Transverse colon (tissue), 4 donors: Measurements from ENCODE around the gene TBX6. TPM values are rescaled to one million over a fixed set of nuclear protein-coding genes. Genes with fewer than 3 reads are reported as not detected.

ENCODE experiments used
- DNase-seq: peaks from one replicate; pipeline ENCODE4 v3.0.0-alpha.2; 2019
- H3K27ac ChIP-seq, 4 donors: fragments of 200-600 bp; sonication (generic); 2 replicates each; pipeline ENCODE4 v1.5.1; 2016 to 2018; ENCODE audit warnings: inconsistent platforms in 4 of 4
- H3K27me3 ChIP-seq: fragments of 200-600 bp; sonication (generic); 2 replicates; pipeline ENCODE4 v1.5.1; 2017; ENCODE audit warnings: inconsistent platforms
- H3K36me3 ChIP-seq, 4 donors: fragments of 200-600 bp; sonication (generic); 2 replicates each; pipeline ENCODE4 v1.5.1; 2017 to 2019; ENCODE audit warnings: inconsistent platforms in 4 of 4
- H3K4me1 ChIP-seq, 4 donors: fragments of 200-600 bp; sonication (generic); 2 replicates each; pipeline ENCODE4 v1.5.1; 2017 to 2020; ENCODE audit warnings: inconsistent platforms in 4 of 4
- H3K4me3 ChIP-seq, 4 donors: fragments of 200-600 bp; sonication (generic); 1 replicate in 1 of 4; 2 replicates in 3 of 4; pipeline versions ENCODE4 v1.5.1 to v1.6.1; 2017 to 2019; ENCODE audit warnings: inconsistent platforms in 4 of 4
- H3K9me3 ChIP-seq, 2 donors: fragments of 200-600 bp; sonication (generic); 2 replicates each; pipeline ENCODE4 v1.5.1; 2017 to 2019; ENCODE audit warnings: inconsistent platforms in 2 of 2
- CTCF ChIP-seq, 5 experiments: fragments of 200-600 bp in 3 of 5; fragments of 450-650 bp in 2 of 5; sonication (generic) in 3 of 5; IDR thresholded peaks; 1 replicate in 2 of 5; 2 replicates in 3 of 5; pipeline ENCODE4 v1.5.1; 2016 to 2017; ENCODE audit warnings: antibody characterized with exemption in 5 of 5, inconsistent platforms in 3 of 5, mild to moderate bottlenecking in 2 of 5, moderate library complexity in 1 of 5
- EP300 ChIP-seq: sonication (generic); formaldehyde crosslinking; IDR thresholded peaks from one replicate; pipeline ENCODE4 v1.6.1; 2017; ENCODE audit warnings: antibody characterized with exemption, low read depth
- POLR2A ChIP-seq: fragments of 450-650 bp; IDR thresholded peaks from one replicate; pipeline ENCODE4 v1.6.1; 2016; ENCODE audit warnings: antibody characterized with exemption, mild to moderate bottlenecking, moderate library complexity
- POLR2AphosphoS5 ChIP-seq, 3 donors: sonication (generic); formaldehyde crosslinking; IDR thresholded peaks; one replicate each; pipeline ENCODE4 v1.6.1; 2016; ENCODE audit warnings: antibody characterized with exemption in 3 of 3
- WGBS, 2 donors: methylation state at CpG; one replicate each; pipeline ENCODE4 v1.1.5; 2018; ENCODE audit warnings: low coverage in 1 of 2; 5-methylcytosine and 5-hydroxymethylcytosine counted together
- in situ Hi-C, 4 donors: fragments of 200-750 bp; cut with MboI; loops; one replicate each; pipeline versions ENCODE4 v1.15.0 to v1.15.1; 2017; ENCODE audit warnings: low sequenced_read_pairs in 3 of 4, low pct_ligation_motif_present in 1 of 4, low pct_unique_long_range_greater_than_20kb in 1 of 4
- intact Hi-C: fragments of 100-400 bp; cut with DNase I; formaldehyde crosslinking; loops from one replicate; pipeline ENCODE4 v1.15.1; 2023; ENCODE audit warnings: low total_unique reads
- total RNA-seq, 4 donors: library from RNA; depleted of rRNA; stranded (reverse); fragments of >200 nt; gene quantifications; one replicate each; pipeline ENCODE4 v1.1.0, GENCODE V29; 2016

Gene TBX6
- total RNA-seq, 4 donors from 2014 or later, result 0.82 to 2.2 TPM; not detected in 2

- TF ChIP-seq POLR2A (no peak), CTCF (IDR thresholded peaks at IDR 0.05) (no peak), POLR2AphosphoS5 (IDR thresholded peaks at IDR 0.05) (no peak), EP300 (no peak)
- Histone ChIP-seq H3K4me3 (no peak overlapping the region), H3K4me1 (peaks cover 28 to 61% (median 39%) of the 10 kb centered on the region in 4 donors), H3K27ac (peak overlapping the region; percentile 81 to 98 (median 88)), H3K27me3 (no peaks in the 10 kb centered on the region), H3K36me3 (peaks cover 0 to 28% (median 14%) of the 10 kb centered on the region in 4 donors), H3K9me3 (no peaks in the 10 kb centered on the region)
- intact Hi-C loops, result loop anchor here (10.0 kb wide), 1 partner anchor 70 kb away; the partner anchor contains the start of gene CORO1A
- in situ Hi-C loops, result loop anchor here in 2 of 4 donors (25.0 kb wide), 1 partner anchor 298 kb away; the partner anchor contains the start of gene ZNF771 (in 2 of the 2)
- 68% methylated on average over 11 of the region's 11 CpGs; no CpG with 5 or more reads in 1 of the 2 donors for WGBS, 2 donors
- DNase-seq, result no peak
Observed at GRCh38 chr16:30114411-30114810, 22.7 kb upstream of the TBX6 start.

- peaks cover 28 to 56% (median 36%) of the 10 kb centered on the region in 4 donors for H3K4me1 ChIP-seq
- WGBS, 2 donors, result 87 to 89% methylated on average over 9 to 19 of the region's 20 CpGs
- H3K36me3 ChIP-seq, result peaks cover 0 to 26% (median 12%) of the 10 kb centered on the region in 4 donors
- DNase-seq, result no peak
- H3K9me3 ChIP-seq, result no peaks in the 10 kb centered on the region
- intact Hi-C loops (loop anchor here (10.0 kb wide), 1 partner anchor 71 kb away; the partner anchor contains the start of gene CORO1A), in situ Hi-C loops (loop anchor here in 2 of 4 donors (25.0 kb wide), 1 partner anchor 298 kb away; the partner anchor contains the start of gene ZNF771 (in 2 of the 2))
- H3K4me3 ChIP-seq, result no peak overlapping the region
- TF ChIP-seq EP300 (no peak), POLR2AphosphoS5 (IDR thresholded peaks at IDR 0.05) (no peak)
- no peaks in the 10 kb centered on the region for H3K27me3 ChIP-seq
- peak overlapping the region; percentile 81 to 98 (median 88) for H3K27ac ChIP-seq
Observed at GRCh38 chr16:30113711-30114333, 22.1 kb upstream of the TBX6 start.

- Histone ChIP-seq H3K4me3 (no peak within 1 kb of the TSS), H3K27ac (peak within 1 kb of the TSS; percentile 81 to 98 (median 88)), H3K9me3 (no peaks in the 10 kb centered on the region), H3K36me3 (peaks cover 0 to 24% (median 10%) of the 10 kb centered on the region in 4 donors), H3K4me1 (peaks cover 28 to 50% (median 33%) of the 10 kb centered on the region in 4 donors), H3K27me3 (no peaks in the 10 kb centered on the region)
- TF ChIP-seq CTCF (IDR thresholded peaks at IDR 0.05), result peak in 2 of 5 experiments; percentile 15 to 34
- no peak for TF ChIP-seq EP300
- TF ChIP-seq POLR2AphosphoS5 (IDR thresholded peaks at IDR 0.05), result peak in 2 of 3 donors; percentile 67 to 72
- peak; percentile 41 for TF ChIP-seq POLR2A
- 58% methylated on average over 20 of the region's 20 CpGs; no CpG with 5 or more reads in 1 of the 2 donors for WGBS, 2 donors
- peak; percentile 87 for DNase-seq
- intact Hi-C loops (loop anchor here (10.0 kb wide), 1 partner anchor 72 kb away; the partner anchor contains the start of gene CORO1A), in situ Hi-C loops (loop anchor here in 2 of 4 donors (25.0 kb wide), 1 partner anchor 299 kb away; the partner anchor contains the start of gene ZNF771 (in 2 of the 2))
Observed at GRCh38 chr16:30113031-30113710, 21.4 kb upstream of the TBX6 start, which contains the start of gene GDPD3. GDPD3 (minus strand) TSS chr16:30113537; CDS start chr16:30113478, 59 bp downstream.

DNA sequence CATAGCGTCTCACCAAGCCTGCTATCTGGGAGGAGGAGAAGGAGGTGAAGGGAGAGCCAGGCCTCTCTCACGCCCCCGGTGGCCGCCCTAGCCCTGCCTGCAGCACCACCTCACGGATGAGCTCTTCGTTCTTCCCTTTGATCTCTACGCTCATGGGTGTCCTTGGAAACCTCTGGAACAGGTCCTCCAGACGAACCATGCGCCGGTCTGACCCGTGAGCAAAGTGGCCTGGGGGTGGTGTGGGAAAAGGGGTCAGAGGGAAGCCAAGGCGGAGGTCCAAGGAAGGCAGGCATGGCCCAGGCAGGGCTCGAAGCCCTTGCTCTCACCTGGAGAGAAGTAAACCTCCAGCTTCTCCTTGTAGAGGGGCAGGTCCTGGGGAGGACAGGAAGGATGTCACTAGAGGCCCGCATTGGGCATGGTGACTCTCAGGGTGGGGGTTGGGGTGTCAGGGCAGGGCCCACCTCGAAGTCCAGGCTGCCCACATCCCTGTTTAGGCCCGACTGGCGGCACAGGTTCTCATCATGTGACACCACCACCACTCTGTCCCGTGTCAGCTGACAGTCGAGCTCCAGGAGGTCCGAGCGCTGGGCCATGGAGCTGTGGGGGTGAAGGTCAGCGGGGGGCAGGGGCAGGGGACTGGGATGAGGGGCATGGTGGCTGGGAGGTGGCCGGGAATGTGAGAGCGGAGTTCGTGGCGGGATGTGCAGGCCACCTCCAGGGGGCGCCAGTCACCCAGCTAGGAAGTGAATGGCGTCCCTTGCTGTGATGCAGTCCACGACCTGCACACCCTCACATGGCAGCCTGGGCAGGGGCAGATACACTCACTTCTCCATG lies 20.7 kb upstream of the TBX6 start:
- Histone ChIP-seq H3K27ac (peak overlapping the region; percentile 81 to 98 (median 88)), H3K4me3 (no peak overlapping the region), H3K4me1 (peaks cover 28 to 42% (median 33%) of the 10 kb centered on the region in 4 donors), H3K36me3 (peaks cover 0 to 21% (median 10%) of the 10 kb centered on the region in 4 donors), H3K27me3 (no peaks in the 10 kb centered on the region), H3K9me3 (no peaks in the 10 kb centered on the region)
- peak; percentile 84 for DNase-seq
- in situ Hi-C loops, result loop anchor here in 2 of 4 donors (25.0 kb wide), 1 partner anchor 300 kb away; the partner anchor contains the start of gene ZNF771 (in 2 of the 2)
- TF ChIP-seq CTCF (IDR thresholded peaks at IDR 0.05) (peak; percentile 67 to 88 (median 78)), POLR2AphosphoS5 (IDR thresholded peaks at IDR 0.05) (peak in 1 of 3 donors; percentile 29), POLR2A (no peak), EP300 (no peak)
- 75 to 83% methylated on average over 2 to 29 of the region's 29 CpGs for WGBS, 2 donors
- intact Hi-C loops, result loop anchor here (10.0 kb wide), 1 partner anchor 72 kb away; the partner anchor contains the start of gene CORO1A
